Measurements from ENCODE around the gene CELF2.

CELF2 gene

GRCh38 chr10:11197266-11197712 is 179.6 kb downstream of the CELF2 start:
- DNase-seq (ENCODE audit: low spot score) = peak; percentile 64

- no peak for DNase-seq (ENCODE audit: low spot score)
Measured at GRCh38 chr10:11197878-11198277, 180.2 kb downstream of the CELF2 start.

DNA sequence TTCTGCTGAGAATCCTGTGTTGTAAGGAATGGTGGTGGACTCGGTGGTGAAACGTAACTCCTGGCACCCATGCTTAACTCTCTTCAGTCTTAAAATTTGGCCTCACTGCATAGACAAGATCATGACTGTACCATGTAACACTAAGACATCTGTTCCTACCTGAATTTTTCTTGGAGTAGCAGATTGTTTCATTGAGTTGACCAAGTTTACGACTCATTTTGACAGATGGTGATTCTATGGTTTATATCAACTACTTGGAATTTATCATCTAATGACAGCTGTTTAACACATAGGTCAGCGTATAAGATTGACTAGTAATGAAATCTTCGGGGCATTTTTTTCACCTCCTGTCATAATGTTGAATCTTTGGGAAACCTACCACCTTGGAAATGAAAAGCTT is 184.2 kb downstream of the CELF2 start:
- DNase-seq (ENCODE audit: low spot score) = no peak

DNA sequence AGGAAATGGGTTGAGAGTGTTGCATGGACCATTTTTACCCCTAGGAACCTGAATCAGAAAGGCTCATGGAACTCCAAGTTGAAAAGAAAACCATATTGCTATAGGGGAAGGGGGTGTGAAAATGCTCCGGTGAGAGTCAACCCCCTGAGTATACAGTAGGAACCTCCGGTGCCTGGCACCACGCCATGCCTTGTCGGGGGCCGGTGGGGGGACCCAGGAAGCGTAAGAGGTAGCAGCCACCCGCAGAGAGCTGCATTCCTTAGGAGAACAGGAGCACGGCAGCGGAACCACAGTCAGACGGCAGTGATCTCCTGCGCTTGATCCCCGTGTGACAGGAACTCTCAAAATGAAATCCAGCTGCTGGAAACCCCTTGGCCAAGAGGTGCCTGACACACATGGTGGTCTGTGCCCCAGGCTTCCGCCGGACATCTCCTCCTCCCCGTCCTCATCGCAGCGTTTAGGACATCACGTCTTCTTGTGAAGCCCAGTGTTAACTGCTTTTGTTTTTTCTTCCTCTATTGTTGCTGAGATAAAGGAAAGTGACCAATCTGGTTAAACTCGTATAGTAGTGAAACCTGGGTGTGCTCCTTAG is 186.8 kb downstream of the CELF2 start:
- DNase-seq (ENCODE audit: low spot score) = no peak

GRCh38 chr10:11205030-11205772 is 187.5 kb downstream of the CELF2 start:
- DNase-seq (ENCODE audit: low spot score) = no peak

DNA sequence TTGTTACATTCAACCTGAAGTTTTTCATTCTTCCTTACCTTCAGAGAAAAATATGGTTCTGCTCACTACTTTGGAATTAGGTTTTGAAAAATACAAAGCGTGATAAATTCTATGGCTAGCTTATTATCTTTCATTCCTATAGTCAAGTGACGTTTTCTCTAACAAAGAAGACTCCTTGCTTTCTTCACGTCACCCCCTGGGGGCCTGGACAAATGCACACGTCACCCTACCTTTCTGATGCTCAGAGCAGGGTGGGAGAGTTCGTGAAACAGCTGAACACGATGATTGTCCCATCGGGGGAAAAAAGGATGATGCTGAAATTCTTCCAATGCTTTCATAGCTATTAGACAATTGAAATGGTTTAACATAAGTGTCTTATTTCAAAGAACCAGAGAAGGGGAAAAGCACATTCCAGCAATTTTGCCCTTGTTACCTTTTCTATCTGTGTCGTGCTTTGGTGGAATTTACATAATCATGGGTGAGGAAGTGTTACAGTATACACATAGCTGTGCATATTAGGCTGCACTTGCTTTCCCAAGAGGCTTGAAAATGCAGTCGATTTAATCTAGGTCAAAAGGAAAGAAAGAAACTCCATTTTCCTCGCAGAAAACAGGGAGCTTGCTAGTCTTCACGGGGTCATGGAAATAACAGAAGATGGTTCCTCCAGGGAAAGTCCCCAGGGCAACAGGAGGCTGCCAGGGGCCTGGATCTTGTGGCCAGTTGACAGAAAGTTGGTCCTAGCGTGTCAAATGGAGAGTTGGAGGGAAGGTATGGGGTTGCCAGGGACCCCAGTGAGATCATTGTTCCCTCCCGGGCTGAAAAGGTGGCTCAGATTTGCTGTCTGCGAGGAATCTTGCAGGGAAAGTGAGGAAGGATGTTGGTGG is 189.2 kb downstream of the CELF2 start:
- no peak for DNase-seq (ENCODE audit: low spot score)

DNA sequence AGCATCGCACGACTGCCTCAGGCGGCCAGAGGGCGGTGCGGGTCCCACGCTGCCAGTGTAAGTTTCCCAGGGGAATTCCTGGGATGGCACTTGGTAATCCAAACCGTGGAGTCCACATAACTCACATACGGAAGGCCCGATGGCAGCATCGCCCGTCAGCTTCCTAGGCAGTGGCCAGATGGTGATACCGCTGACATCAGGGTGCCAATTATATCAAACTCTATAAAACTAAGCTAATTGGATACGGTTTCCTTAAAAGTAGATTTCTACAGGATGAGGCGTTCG is 189.8 kb downstream of the CELF2 start:
- no peak for DNase-seq (ENCODE audit: low spot score)

DNA sequence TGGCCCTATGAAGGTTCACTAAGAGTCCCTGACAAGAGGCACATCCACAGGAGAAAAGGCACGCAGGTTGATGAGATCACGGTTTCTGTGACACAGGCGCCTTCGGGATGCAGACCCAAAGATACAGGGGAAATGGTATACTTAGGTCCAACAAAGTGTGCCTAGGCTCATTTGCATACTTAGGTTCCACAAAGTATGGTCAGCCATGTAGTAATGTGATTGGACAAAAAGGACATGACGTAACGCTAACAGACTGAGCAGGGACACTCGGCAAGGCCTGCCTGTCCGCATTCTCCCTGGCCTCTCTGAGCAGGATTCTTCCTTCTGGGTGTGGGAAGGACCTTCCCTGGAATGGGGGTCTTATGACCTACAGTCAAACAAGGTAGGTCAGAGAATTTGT is 190.6 kb downstream of the CELF2 start:
- DNase-seq (ENCODE audit: low spot score) = no peak

DNA sequence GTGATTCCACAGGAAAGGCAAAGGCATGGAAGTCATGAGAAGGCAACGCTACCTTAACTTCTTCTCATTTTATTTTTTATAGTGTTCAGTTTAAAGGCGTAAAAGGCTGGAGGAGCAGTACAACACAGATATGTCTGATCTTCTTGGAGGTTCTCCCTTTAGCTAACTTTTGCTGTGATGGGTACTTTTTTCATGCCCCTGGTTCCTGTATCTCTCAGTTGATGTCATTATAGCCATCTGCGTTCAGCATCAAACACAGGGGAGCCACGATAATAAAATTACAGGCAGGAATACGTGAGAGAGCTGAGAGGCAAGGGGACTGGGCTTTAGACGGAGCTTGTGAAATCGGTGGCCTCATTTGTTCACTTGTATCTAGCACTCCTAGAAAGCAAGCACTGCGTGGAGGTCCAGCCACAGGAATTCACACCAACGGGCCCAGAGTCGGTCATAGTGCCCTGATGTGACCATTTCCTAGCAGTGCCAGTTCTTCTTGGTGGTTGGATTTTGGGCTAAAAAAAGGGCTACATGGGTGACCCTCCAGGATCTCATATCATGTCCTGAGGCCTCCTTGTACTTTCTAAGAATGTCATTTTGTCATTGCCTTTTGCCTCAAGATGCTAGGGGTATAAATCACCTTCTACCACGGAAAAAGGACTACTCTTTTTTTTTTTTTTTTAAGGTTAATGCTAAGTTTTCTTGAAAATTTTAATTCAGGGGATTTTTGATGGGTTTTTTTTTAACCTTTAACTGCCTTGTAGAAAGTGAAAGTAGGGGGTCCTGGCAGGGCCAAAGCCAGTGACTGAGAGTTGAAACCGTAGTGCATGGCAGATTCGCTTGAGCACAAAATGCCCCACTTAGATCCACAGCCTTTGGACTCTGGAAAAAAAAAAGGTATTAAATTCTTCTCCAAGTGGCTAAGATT is 191.5 kb downstream of the CELF2 start:
- DNase-seq (ENCODE audit: low spot score) = no peak

- DNase-seq (ENCODE audit: low spot score) = peak; percentile 87
Measured at GRCh38 chr10:11209830-11210181, 192.1 kb downstream of the CELF2 start.

DNA sequence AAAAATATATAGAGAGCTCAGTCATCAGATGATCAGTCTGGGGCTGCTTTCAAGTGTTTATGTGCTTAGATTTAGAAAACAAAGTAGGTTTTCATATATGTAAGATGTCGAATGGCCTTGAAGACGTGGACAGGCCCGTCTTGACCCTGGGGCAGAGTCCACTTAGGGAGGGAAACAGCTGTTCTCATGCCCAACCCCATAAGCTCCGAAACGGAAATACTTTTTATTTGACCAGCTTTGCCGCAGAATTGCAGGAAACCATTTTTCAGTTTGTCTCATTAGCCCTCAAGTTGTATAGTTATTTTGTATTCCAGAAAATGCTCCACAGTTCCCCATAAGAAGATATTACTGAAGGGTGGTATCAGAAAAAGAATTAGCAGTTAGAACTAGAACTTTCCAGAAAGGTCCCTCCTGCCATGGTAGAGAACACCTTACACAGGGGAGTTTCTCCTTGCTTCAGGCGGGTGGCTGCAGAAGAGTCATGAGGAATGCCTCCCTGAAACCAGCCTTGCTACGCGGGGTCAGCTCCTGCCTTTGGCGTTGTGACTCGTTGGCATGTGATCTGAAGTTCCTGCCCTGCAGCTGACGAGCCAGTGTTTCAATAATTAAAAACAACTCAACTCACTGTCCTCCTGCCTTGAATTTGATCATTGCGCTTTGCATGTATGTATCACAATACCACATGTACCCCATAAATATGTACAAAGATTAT is 192.7 kb downstream of the CELF2 start:
- DNase-seq (ENCODE audit: low spot score) = no peak

- DNase-seq (ENCODE audit: low spot score) = no peak
Measured at GRCh38 chr10:11212288-11213085, 194.8 kb downstream of the CELF2 start.

DNA sequence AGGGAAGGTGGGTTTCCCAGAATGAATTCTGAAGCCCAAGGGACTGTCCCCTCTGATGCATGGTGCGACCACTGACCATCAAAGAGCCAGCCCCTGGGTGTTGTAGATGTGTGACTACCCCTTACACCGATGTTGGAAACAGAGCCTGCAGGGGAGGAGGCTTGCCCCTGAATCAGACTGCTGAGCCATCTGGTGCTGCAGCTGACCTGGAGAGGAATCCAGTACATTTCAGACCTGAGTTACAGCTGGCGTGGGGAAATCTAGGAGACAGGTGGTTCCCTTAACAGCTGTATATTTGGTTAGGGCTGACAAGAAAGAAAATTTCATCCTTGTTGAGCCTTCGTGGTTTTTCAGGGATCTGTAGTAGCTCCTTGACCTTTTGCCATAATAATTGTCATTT is 195.5 kb downstream of the CELF2 start:
- DNase-seq (ENCODE audit: low spot score) = no peak

GRCh38 chr10:11214407-11214806 is 196.7 kb downstream of the CELF2 start:
- DNase-seq (ENCODE audit: low spot score) = no peak

GRCh38 chr10:11215471-11215870 is 197.8 kb downstream of the CELF2 start:
- no peak for DNase-seq (ENCODE audit: low spot score)

DNA sequence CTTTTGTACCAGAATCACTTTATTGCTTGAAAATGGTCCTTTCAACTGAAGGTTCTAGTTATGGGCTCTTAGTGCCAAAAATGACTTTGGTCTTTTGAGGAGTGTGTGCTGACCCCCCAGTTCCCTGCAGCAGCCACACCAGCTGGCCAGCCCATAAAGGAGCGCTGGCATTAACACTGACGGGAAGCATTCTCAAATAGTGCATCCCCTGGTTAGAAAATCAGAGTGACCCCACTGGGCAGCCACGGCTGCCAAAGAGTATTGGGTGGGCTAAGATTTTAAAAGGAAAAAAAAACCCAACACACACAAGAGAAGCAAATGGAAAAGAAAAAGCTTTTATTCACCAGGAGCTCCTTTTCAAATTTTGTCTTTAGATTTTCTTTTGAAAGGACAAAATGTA is 199.8 kb downstream of the CELF2 start:
- DNase-seq (ENCODE audit: low spot score) = no peak

DNA sequence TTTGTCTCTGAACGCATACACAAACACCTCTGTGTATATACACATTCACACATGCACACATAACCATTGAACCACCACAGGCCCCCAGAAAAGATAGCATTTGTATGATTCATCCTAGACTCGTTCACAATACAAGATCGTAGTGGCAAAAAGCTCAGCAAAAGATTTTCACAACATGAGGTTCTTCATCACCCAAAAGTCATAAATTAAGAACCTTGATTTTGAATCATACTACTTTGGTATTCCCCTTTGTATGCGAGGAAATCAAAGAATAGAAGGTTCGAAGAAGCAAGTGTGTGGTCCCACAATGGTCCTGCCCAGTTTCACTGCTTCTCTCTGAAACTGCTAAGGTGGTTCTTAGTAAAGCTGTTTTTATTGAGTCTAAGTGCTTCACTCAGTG is 200.7 kb downstream of the CELF2 start:
- DNase-seq (ENCODE audit: low spot score) = no peak

DNA sequence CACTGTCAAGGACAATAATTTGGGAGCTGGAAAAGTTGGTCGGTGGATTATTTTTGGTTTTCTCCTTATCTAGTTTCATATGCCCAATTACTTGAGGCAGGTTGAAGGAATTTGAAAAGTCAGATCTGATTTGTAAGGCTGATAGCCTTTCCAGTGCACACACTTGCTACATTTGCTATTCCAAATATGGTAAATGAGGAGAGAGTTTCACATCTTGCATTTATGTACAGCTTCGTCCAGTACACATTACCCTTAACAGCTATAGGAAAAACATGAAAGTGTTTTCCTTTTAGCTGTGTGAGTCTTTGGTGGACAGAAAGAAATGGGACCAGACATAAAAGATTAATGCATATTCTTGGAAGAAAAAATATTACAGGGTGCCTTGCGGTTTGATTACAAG is 201.8 kb downstream of the CELF2 start:
- DNase-seq (ENCODE audit: low spot score) = no peak

DNA sequence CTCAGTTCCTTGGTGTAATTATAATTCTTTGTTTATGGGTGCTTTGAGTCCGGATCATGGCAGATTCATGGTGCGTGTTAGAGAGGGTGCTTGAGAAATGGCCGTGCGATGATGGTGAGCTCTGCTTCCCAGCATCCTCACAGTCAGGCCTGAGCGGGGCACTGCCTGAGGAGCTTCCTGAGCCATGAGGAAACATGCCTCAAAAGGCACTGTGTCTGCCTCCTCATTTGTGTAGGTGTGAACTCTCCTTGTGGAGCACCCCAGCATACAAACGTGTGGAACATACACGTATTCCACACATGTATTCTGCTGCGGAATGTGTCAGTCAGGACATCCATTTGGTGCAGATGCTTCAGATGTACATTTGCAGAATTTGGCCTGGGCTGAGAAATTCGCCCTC is 205.4 kb downstream of the CELF2 start:
- DNase-seq (ENCODE audit: low spot score) = no peak

- no peak for DNase-seq (ENCODE audit: low spot score)
Measured at GRCh38 chr10:11223507-11224140, 206.0 kb downstream of the CELF2 start.

All from Ammon's horn (tissue), 1 donor.